Inferior parietal cortex (tissue), 1 donor: ENCODE measurements around the gene BOLA2B.
"Not testable (repeated sequence)": the region's sequence is repeated elsewhere in the genome, so short reads cannot be mapped to it uniquely, and the experiment has no call there.

ENCODE experiments used
- DNase-seq: peaks from one replicate; pipeline ENCODE4 v3.0.0-alpha.2; 2016; ENCODE audit errors: extremely low spot score

Gene BOLA2B

DNA sequence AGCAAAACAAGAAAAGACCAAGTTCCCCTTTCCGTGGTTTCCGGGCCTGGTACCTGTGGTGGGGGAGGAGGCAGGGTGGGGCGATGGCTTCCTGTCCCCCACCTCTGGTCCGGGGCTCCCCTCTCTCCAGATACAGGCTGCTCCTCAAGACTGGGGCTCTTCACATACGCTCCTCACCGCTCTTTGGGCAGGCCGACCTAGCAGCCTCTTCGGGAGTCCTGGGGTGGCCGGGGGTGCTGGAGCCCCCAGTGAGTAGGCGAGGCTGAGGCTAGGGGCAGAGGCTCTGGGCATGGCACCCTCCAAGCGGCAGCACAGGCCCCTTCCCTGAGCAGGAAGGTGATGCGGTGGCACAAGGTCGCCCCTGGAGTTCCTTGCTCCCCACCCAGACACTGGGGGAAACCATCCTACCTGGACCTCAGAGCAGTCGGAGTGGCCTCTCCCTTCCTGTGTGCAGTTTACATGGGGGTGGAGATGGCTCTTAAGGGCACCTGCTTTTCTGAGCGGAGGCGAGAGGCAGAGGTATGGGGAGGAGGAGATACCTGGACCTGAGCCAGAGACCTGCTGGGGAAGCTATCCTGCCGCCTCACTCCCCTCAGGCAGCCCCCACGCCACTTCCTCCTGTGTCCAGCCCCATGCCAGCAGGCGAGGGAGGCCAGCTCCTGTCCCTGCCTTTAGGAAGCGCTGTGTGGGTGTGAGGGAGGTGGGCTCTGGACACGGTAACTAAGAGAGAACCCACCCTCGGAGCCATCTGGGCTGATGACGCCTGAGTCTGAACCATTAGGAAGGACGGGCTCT lies 9.2 kb downstream of the BOLA2B start:
- DNase-seq = no peak

DNA sequence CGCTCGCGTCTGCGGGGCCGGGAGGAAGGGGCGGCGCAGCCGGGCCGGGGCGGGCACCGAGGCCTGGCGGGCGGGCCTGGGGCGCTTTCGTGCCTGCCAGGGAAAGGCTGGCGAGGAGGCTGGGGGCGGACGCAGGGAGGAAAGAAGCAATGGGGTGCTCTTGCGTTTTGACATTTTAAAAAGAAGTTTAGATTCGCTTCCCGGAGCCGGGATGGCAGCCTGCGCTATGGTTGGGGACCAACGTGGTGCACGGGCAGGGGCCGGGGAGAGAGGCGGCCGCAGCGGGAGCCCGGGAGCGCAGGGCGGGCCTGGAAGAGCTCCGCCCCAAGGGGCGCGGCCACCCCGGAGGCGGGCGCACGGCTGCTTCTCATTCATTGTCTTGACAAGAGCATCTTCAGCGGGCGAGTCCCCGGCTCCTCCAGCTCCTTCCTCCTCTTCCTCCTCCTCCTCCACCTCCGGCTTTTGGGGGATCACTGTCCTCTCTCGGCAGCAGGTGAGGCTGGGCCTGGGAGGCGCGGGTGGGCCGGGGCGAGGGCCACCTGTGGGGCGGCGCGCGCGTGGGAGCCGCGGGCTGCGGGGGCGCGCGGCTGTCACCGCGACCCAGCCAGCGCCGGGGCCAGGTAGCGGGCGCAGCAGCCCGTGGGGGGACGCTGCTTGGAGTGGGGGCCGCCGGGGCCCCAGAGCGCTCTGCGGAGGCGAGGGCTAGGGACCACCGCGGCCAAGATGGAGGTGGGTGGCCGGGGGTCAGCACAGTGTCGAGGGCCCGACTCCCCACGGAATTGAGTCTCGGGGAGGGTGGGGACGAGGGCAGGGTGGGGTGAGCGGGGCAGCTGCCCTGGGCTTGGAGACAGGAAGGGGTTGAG lies 10.0 kb downstream of the BOLA2B start, which contains the start of gene CORO1A:
TSS of gene CORO1A (plus strand) at position 370 of the 863 bp plus-strand sequence. CDS start 1,608 bp downstream, outside the sequence.
- DNase-seq = peak; percentile 79

GRCh38 chr16:30180741-30181140 lies 12.7 kb downstream of the BOLA2B start:
- no peak for DNase-seq

DNA sequence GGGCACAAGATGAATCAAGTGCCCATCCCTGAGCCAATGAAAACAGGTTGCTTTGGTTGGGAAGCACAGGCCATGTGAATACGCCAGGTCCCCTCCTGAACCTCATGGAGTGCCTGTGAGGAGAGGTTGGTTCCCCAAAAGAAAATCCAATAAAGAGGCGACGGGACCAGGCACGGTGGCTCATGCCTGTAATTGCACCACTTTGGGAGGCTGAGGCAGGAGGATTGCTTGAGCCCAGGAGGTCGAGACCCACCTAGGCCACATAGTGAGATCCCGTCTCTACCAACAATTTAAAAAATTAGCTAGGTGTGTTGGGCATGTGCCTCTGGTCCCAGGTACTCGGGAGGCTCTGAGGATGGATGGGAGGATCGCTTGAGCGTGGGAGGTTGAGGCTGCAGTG lies 13.5 kb downstream of the BOLA2B start:
- DNase-seq = no peak

DNA sequence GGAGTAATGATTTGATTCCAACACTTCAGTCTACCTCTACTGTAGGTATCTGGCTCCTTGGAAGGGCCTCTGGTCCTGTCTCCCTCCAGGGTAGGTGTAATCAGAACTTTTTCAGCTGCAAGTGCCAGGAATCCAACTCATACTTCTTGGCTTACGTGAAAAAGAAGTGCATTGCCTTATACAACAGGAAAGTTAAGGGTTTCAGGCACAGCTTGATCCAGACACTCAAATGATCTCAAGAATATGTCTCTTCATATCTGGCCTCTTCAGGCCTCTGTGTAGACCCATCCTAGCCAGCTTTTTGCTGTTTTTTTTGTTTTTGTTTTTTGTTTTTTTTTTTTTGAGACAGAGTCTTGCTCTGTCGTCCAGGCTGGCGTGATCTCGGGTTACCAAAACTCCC lies 14.3 kb downstream of the BOLA2B start:
- DNase-seq = no peak

- DNase-seq = not testable (repeated sequence)
These were observed 16.6 kb downstream of the BOLA2B start for GRCh38 chr16:30176876-30177275.

GRCh38 chr16:30173054-30173453 lies 20.4 kb downstream of the BOLA2B start:
- DNase-seq = no peak

GRCh38 chr16:30170145-30170544 lies 23.3 kb downstream of the BOLA2B start:
- not testable (repeated sequence) for DNase-seq

DNA sequence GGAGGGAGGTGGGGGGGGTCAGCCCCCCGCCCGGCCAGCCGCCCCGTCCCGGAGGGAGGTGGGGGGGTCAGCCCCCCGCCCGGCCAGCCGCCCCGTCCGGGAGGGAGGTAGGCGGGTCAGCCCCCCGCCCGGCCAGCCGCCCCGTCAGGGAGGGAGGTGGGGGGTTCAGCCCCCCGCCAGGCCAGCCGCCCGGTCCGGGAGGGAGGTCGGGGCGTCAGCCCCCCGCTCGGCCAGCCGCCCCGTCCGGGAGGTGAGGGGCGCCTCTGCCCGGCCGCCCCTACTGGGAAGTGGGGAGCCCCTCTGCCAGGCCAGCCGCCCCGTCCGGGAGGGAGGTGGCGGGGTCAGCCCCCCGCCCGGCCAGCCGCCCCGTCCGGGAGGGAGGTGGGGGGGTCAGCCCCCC lies 24.1 kb downstream of the BOLA2B start:
- DNase-seq = not testable (repeated sequence)

- DNase-seq = not testable (repeated sequence)
These were observed 24.7 kb downstream of the BOLA2B start for GRCh38 chr16:30168746-30169145.

DNA sequence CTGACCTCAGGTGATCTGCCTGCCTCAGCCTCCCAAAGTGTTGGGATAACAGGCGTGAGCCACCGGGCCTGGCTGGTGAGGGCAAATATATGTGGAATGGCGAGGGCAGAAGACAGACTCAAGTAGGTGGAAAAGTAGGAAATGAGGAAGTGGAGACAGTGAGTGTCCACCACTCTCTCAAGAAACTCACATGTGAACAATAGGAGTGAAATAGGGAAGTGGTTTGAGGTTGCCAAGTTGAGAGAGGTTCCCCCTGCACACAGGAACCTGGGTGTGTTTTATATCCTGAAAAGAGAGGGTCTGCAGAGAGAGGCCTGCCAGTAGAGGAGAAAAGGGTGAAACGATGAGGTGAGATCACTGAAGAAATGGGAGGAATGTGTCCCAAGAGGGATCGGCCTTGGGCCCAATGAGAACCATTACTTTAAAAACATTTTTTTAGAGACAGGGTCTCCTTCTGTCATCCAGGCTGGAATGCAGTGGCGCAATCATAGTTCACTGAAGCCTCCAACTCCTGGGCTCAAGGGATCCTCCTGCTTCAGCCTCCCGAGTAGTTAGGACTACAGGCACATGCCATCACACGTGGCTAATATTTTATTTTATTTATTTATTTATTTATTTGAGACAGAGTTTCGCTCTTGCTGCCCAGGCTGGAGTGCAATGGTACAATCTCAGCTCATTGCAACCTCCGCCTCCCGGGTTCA lies 27.1 kb downstream of the BOLA2B start:
- no peak for DNase-seq

- no peak for DNase-seq
These were observed 29.9 kb downstream of the BOLA2B start for GRCh38 chr16:30163538-30163937.

DNA sequence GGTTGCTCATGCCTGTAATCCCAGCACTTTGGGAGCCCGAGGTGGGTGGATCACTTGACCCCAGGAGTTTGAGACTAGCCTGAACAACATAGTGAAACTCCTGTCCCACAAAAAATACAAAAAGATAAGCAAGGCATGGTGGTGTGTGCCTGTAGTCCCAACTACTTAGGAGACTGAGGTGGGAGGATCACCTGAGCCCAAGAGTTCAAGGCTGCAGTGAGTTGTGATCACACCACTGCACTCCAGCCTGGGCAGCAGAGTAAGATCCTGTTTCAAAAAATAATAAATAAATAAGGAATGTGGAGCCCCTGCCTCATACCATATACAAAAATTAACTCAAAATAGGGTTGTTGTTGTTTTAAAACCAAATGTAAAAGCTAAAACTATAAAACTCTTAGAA lies 36.3 kb downstream of the BOLA2B start:
- DNase-seq = no peak

GRCh38 chr16:30155188-30155587 lies 38.3 kb downstream of the BOLA2B start:
- no peak for DNase-seq

GRCh38 chr16:30152517-30152916 lies 40.9 kb downstream of the BOLA2B start:
- DNase-seq = no peak

DNA sequence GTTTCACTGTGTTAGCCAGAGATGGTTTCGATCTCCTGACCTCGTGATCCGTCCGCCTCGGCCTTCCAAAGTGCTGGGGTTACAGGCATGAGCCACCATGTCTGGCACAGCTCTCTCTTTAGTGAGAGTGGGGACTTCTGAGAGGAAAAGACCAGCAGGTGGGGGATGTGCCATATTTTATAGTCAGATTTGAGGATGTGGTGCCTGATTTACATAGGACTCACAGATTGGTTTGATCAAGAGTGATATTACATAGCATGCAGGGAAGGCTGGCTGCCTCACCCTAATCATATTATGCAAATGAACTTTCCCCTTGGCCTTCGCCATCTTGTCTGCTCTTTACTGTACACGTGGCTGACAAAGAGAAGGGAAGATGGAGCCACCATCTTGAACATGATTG lies 42.4 kb downstream of the BOLA2B start:
- DNase-seq = no peak

DNA sequence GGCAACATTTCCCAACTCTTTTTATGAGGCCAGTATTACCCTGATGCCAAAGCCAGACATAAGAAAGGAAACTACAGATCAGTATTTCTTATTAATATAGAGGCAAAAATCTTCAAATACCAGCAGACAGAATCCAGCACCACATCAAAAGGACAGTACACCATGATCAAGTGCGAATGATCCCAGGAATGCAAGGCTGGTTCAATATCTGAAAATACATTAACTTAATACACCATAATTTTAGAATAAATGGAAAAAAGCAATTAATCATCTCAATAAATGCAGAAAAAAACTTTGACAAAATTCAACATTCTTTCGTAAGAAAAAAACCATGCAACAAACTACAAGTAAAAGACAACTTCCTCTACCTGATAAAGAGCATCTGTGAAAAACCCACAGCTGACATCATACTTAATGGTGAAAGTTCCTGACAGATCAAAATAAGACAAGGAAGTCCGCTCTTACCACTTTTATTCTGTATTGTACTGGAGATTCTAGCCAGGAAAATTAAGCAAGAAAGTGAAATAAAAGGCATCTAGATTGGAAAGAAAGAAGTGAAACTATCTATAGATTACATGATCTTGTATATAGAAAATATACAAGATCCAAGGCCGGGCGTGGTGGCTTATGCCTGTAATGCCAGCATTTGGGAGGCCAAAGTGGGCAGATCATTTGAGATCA lies 44.1 kb downstream of the BOLA2B start:
- no peak for DNase-seq

DNA sequence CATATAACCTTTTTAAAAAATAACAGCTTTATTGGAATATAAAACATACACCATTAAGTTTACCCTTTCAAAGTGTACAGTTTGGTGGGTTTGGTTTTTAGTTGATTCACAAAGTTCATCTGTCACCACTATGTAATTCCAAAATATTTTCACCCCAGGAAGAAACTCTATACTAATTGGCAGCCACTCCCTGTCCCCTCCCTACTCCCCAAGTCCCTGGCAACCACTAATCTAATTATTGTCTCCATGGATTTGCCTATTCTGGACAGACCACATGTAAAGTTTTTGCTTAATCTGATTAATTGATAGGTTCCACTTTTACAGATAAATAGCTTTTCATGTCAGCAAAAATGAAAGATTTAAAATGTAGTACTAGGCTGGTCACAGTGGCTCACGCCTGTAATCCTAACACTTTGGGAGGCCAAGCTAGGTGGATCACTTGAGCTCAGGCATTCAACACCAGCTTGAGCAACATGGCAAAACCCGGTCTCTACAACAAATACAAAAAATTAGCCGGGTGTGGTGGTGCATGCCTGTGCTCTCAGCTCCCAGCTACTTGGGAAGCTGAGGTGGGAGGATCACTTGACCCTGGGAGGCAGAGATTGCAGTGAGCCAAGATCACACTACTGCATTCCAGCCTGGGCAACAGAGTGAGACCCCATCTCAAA lies 45.5 kb downstream of the BOLA2B start:
- DNase-seq = no peak

DNA sequence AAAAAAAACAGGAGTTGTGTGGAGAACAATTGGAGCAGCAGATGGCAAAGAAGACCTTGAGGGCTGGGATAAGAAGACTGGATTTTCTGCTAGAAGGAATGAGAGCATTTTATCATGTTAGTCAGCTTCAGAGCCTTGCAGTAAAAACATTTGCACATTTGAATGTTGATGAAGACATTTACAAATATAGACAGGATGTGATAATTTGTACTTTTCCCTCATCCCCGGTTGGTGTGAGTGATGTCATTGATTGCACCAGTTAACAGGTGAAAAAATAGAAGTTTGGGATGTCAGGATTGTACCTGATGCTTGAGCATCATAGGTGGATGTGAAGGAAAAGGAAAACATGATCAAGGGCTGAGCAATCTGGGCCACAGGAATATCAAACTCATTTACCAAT lies 47.8 kb downstream of the BOLA2B start:
- no peak for DNase-seq

DNA sequence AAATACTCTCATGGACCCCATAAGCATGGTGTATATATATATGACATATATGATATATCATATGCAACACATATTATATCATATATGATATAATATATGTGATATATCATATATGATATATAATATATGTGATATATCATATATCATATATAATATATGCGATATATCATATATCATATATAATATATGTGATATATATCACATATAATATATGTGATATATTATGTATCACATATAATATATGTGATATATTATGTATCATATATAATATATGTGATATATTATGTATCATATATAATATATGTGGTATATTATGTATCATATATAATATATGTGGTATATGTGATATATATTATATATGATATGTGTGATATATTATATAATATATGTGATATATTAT lies 48.5 kb downstream of the BOLA2B start:
- no peak for DNase-seq

DNA sequence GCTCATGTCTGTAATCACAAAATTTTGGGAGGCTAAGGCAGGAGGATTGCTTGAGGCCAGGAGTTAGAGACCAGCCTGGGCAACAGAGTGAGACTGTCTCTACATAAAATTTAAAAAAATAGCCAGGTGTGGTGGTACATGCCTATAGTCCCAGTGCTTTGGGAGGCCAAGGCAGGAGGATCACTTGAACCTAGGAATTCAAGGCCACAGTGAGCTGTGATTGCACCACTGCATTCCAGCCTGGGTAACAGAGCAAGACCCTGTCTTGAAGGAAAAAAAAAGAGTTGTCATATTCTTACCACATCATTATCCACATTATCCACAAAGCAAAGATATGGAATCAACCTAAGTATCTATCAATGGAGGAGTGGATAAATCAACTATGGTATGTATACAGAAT lies 49.4 kb downstream of the BOLA2B start:
- DNase-seq = no peak
